Measurements from ENCODE around the gene GALNT1. TPM values are rescaled to one million over a fixed set of nuclear protein-coding genes. Genes with fewer than 3 reads are reported as not detected.

Gene GALNT1
- polyA plus RNA-seq, 2 of the 4 experiments (the other 2 are of a cell fraction) = 97.4 to 113 TPM

DNA sequence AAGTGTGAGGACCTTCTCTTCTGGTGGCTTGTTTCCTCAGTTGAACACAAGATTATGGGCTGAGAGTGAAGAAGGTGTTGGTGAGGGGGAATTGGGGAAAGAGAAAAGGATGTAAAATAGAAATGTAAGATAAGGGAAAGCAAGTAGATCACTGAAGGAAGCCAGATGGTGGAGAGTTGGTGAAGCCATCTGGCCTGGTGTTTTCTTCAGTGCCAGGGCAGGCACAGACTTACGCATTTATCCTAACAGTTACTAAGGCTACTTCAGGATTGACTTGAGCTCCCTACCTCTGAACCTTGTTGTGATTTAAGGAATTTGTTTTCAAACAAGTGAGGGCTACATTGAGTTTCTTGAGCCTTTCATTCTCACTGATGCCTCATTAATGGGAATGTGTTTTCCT, 113.8 kb downstream of the GALNT1 start:
- FAIRE-seq = no peak
- ATAC-seq = no peak
- CTCF ChIA-PET = no interaction called here
- Histone ChIP-seq H3K9me3 (no peaks in the 10 kb centered on the region), H3K4me3 (no peak overlapping the region), H3K4me2 (no peak overlapping the region), H3K4me1 (no peaks in the 10 kb centered on the region), H3K27ac (no peak overlapping the region)
- no peak for TF ChIP-seq RARB (CRISPR knock-in tag; IDR thresholded peaks at IDR 0.05)
- 92% methylated on average over 1 of the region's 1 CpG for WGBS (ENCODE audit: missing lambda C conversion rate)
- POLR2A ChIA-PET = no interaction called here
- DNase-seq (ENCODE audit: low read depth in 1 of 2, low spot score in 1 of 2) = no peak

DNA sequence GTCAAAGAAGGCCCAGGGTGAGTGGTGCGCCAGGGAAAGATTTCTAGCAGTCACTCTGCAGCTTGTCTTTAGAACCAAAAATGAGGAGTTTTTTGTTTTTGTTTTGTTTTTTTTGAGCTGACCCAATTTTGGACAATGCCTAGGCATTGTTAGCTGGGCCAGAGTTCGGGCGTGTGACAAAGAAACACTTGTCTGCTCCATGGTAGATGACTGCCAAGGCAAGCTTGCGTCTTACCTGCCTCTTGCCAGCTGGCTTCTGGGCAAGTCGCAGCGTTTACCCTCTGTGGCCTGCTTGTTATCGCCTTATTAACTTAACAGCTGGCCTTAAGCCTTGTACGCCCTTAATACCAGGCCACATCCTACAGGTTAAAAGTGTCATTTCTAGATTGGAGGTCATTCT, 114.3 kb downstream of the GALNT1 start:
- Histone ChIP-seq H3K4me2 (no peak overlapping the region), H3K27ac (no peak overlapping the region), H3K4me3 (no peak overlapping the region), H3K4me1 (no peaks in the 10 kb centered on the region), H3K9me3 (no peaks in the 10 kb centered on the region)
- DNase-seq (ENCODE audit: low read depth in 1 of 2, low spot score in 1 of 2) = no peak
- ATAC-seq = no peak
- no peak for FAIRE-seq
- ChIA-PET POLR2A (no interaction called here), CTCF (no interaction called here)
- WGBS (ENCODE audit: missing lambda C conversion rate) = 96% methylated on average over 8 of the region's 8 CpGs
- no peak for TF ChIP-seq HOXB5 (CRISPR knock-in tag; IDR thresholded peaks at IDR 0.05)
- no peak for TF ChIP-seq MAFK (IDR thresholded peaks at IDR 0.05; ENCODE audit: partially characterized antibody)
- no peak for TF ChIP-seq EHF (CRISPR knock-in tag; IDR thresholded peaks at IDR 0.05)
- TF ChIP-seq CEBPB (IDR thresholded peaks at IDR 0.05) = no peak
- TF ChIP-seq, protein P1, sequence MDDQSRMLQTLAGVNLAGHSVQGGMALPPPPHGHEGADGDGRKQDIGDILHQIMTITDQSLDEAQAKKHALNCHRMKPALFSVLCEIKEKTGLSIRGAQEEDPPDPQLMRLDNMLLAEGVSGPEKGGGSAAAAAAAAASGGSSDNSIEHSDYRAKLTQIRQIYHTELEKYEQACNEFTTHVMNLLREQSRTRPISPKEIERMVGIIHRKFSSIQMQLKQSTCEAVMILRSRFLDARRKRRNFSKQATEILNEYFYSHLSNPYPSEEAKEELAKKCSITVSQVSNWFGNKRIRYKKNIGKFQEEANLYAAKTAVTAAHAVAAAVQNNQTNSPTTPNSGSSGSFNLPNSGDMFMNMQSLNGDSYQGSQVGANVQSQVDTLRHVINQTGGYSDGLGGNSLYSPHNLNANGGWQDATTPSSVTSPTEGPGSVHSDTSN (IDR thresholded peaks at IDR 0.05) = no peak
- no peak for TF ChIP-seq FOSL2 (IDR thresholded peaks at IDR 0.05)
- TF ChIP-seq FOSL2 (CRISPR knock-in tag; IDR thresholded peaks at IDR 0.05) = no peak
- TF ChIP-seq, protein P2, sequence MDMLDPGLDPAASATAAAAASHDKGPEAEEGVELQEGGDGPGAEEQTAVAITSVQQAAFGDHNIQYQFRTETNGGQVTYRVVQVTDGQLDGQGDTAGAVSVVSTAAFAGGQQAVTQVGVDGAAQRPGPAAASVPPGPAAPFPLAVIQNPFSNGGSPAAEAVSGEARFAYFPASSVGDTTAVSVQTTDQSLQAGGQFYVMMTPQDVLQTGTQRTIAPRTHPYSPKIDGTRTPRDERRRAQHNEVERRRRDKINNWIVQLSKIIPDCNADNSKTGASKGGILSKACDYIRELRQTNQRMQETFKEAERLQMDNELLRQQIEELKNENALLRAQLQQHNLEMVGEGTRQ (IDR thresholded peaks at IDR 0.05) = no peak
- TF ChIP-seq, protein P3, sequence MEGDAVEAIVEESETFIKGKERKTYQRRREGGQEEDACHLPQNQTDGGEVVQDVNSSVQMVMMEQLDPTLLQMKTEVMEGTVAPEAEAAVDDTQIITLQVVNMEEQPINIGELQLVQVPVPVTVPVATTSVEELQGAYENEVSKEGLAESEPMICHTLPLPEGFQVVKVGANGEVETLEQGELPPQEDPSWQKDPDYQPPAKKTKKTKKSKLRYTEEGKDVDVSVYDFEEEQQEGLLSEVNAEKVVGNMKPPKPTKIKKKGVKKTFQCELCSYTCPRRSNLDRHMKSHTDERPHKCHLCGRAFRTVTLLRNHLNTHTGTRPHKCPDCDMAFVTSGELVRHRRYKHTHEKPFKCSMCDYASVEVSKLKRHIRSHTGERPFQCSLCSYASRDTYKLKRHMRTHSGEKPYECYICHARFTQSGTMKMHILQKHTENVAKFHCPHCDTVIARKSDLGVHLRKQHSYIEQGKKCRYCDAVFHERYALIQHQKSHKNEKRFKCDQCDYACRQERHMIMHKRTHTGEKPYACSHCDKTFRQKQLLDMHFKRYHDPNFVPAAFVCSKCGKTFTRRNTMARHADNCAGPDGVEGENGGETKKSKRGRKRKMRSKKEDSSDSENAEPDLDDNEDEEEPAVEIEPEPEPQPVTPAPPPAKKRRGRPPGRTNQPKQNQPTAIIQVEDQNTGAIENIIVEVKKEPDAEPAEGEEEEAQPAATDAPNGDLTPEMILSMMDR (IDR thresholded peaks at IDR 0.05) = no peak
- TF ChIP-seq, protein P4, sequence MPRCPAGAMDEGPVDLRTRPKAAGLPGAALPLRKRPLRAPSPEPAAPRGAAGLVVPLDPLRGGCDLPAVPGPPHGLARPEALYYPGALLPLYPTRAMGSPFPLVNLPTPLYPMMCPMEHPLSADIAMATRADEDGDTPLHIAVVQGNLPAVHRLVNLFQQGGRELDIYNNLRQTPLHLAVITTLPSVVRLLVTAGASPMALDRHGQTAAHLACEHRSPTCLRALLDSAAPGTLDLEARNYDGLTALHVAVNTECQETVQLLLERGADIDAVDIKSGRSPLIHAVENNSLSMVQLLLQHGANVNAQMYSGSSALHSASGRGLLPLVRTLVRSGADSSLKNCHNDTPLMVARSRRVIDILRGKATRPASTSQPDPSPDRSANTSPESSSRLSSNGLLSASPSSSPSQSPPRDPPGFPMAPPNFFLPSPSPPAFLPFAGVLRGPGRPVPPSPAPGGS (IDR thresholded peaks at IDR 0.05) = no peak
- TF ChIP-seq HOXB13 (CRISPR knock-in tag; IDR thresholded peaks at IDR 0.05; ENCODE audit: low read depth) = no peak

- ChIA-PET CTCF (no interaction called here), POLR2A (no interaction called here)
- H3K9me3 ChIP-seq = no peaks in the 10 kb centered on the region
- H3K4me2 ChIP-seq = no peak overlapping the region
- ATAC-seq (no peak), FAIRE-seq (no peak), DNase-seq (ENCODE audit: low read depth in 1 of 2, low spot score in 1 of 2) (no peak)
- WGBS (ENCODE audit: missing lambda C conversion rate) = 86% methylated on average over 3 of the region's 3 CpGs
- TF ChIP-seq REST (IDR thresholded peaks at IDR 0.05) (no peak), ESRRA (IDR thresholded peaks at IDR 0.05; ENCODE audit: borderline replicate concordance, low read length) (no peak), SMC3 (IDR thresholded peaks at IDR 0.05) (no peak), CBX2 (IDR thresholded peaks at IDR 0.05; ENCODE audit: borderline replicate concordance, low read depth) (no peak), CEBPB (IDR thresholded peaks at IDR 0.05) (no peak), HDAC2 (IDR thresholded peaks at IDR 0.05) (no peak), RCOR1 (IDR thresholded peaks at IDR 0.05; ENCODE audit: low read depth, low read length) (no peak), KDM5A (IDR thresholded peaks at IDR 0.05) (no peak), RFX5 (IDR thresholded peaks at IDR 0.05) (no peak)
- TF ChIP-seq, protein P5, sequence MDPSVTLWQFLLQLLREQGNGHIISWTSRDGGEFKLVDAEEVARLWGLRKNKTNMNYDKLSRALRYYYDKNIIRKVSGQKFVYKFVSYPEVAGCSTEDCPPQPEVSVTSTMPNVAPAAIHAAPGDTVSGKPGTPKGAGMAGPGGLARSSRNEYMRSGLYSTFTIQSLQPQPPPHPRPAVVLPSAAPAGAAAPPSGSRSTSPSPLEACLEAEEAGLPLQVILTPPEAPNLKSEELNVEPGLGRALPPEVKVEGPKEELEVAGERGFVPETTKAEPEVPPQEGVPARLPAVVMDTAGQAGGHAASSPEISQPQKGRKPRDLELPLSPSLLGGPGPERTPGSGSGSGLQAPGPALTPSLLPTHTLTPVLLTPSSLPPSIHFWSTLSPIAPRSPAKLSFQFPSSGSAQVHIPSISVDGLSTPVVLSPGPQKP (IDR thresholded peaks at IDR 0.05; ENCODE audit: low read depth, low read length) = no peak
- TF ChIP-seq, protein P4 (IDR thresholded peaks at IDR 0.05) = no peak
- TF ChIP-seq, protein P1 (IDR thresholded peaks at IDR 0.05) = no peak
- no peak overlapping the region for H3K4me3 ChIP-seq
- H3K4me1 ChIP-seq = no peaks in the 10 kb centered on the region
- H3K27ac ChIP-seq = no peak overlapping the region
Observed at GRCh38 chr18:35696307-35696706, 114.8 kb downstream of the GALNT1 start.
